ENCODE results near the gene TNFSF4.

Gene TNFSF4

GRCh38 chr1:173148545-173148944 lies 58.6 kb downstream of the TNFSF4 start:
- DNase-seq (ENCODE audit: low spot score): no peak
- TF ChIP-seq, protein P1, sequence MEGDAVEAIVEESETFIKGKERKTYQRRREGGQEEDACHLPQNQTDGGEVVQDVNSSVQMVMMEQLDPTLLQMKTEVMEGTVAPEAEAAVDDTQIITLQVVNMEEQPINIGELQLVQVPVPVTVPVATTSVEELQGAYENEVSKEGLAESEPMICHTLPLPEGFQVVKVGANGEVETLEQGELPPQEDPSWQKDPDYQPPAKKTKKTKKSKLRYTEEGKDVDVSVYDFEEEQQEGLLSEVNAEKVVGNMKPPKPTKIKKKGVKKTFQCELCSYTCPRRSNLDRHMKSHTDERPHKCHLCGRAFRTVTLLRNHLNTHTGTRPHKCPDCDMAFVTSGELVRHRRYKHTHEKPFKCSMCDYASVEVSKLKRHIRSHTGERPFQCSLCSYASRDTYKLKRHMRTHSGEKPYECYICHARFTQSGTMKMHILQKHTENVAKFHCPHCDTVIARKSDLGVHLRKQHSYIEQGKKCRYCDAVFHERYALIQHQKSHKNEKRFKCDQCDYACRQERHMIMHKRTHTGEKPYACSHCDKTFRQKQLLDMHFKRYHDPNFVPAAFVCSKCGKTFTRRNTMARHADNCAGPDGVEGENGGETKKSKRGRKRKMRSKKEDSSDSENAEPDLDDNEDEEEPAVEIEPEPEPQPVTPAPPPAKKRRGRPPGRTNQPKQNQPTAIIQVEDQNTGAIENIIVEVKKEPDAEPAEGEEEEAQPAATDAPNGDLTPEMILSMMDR (IDR thresholded peaks at IDR 0.05; ENCODE audit: extremely low read depth, missing control alignments): no peak

DNA sequence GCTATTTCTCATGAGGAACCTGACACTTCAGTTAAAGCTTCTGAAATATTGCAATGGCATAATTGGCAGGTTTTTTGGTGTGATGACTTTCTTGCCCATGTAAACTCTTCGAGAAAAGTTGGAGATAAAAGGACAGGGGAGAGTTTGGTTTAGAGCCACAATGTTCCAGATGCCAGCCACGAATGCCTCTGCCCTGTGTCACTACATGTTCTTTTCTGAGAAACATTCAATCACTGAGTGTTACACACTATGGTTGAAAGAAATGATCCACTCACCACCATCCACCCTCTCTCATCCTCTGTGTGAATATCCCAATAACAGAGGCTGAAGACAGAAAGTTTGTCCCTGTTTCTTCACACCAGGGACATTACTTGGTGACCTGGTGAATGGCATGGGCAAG lies 66.4 kb downstream of the TNFSF4 start:
- TF ChIP-seq, protein P1 (IDR thresholded peaks at IDR 0.05; ENCODE audit: extremely low read depth, missing control alignments): no peak
- no peak for DNase-seq (ENCODE audit: low spot score)

DNA sequence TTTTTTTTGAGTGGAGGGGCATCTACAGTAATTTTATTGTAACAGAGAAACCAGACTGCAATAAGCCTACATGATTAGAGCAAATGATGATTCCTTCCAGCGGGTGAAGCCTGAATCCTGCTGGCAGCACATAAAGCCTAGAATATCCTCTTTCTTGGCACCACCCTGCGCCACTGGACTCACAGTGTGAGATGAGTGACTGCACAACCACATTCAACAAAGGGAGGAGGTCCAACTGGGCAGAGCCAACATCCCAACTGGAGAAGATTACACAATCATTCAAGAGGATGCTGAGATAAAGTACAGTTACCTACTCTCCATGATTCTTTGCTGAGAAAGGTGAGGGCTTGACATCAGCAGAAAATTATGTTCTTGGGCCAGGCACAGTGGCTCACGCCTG lies 67.4 kb downstream of the TNFSF4 start:
- TF ChIP-seq, protein P1 (IDR thresholded peaks at IDR 0.05; ENCODE audit: extremely low read depth, missing control alignments): no peak
- DNase-seq (ENCODE audit: low spot score): no peak

GRCh38 chr1:173137107-173137706 lies 69.9 kb downstream of the TNFSF4 start:
- TF ChIP-seq, protein P1 (IDR thresholded peaks at IDR 0.05; ENCODE audit: extremely low read depth, missing control alignments): no peak
- DNase-seq (ENCODE audit: low spot score): no peak

DNA sequence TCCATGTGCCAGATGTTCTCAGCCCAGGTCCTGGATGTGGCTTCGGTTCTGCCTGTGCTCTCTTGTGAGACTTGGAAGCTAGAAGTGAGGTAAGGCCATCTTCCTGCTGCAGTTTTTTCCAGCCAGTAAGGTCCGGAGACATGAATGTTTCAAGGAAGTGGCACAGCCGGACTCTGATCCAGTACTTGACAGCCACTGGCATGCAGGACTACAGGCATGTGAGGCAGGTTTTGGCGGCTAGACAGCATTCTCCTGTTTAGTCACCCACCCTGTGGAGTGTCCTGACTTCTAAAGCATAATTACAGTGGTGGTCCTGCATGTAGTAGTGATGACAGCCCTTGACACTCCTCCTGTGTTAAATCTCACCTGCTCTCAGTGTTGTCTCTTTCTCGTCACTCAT lies 72.3 kb downstream of the TNFSF4 start:
- TF ChIP-seq, protein P1 (IDR thresholded peaks at IDR 0.05; ENCODE audit: extremely low read depth, missing control alignments): no peak
- DNase-seq (ENCODE audit: low spot score): no peak

DNA sequence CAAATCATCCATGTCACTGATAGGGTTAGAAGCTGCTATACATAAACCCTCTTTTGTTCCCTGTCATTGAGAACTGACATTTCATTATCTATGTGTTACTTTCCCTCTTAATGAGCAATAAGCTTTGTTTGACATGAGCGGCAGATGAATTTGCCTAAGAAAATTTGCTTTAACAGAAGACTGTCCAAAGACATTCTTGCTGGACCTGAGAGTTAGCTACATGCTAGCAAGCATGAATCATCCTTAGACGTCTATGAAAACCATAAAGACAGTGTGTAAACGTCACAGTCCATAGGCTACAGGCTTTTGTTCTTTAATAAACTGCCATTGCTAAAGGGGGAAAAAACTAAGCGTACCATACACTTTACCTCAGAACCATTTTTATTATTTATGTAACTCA lies 73.1 kb downstream of the TNFSF4 start:
- TF ChIP-seq, protein P1 (IDR thresholded peaks at IDR 0.05; ENCODE audit: extremely low read depth, missing control alignments): no peak
- DNase-seq (ENCODE audit: low spot score): no peak

Data from GM20000 (cell line).